Stimulated activated CD8-positive, alpha-beta memory T cell treated with anti-CD3 and anti-CD28 coated beads, Interleukin-7, amount 100 ng/mL, for 1 hour (primary cell): ENCODE results near the gene GPR162.

Experiments
- DNase-seq, 2 donors: peaks; one replicate each; pipeline ENCODE4 v3.0.0-alpha.2; 2020; ENCODE audit warnings: low read depth in 2 of 2

Gene GPR162

GRCh38 chr12:6823182-6824084 is 1.8 kb downstream of the GPR162 start:
- DNase-seq: no peak

GRCh38 chr12:6824085-6824775 is 2.6 kb downstream of the GPR162 start:
- no peak for DNase-seq

GRCh38 chr12:6824901-6825381 is 3.3 kb downstream of the GPR162 start:
- DNase-seq: no peak

- DNase-seq: peak; percentile 50 to 68
Measured at GRCh38 chr12:6825398-6826124, 3.9 kb downstream of the GPR162 start.

GRCh38 chr12:6826125-6826733 is 4.6 kb downstream of the GPR162 start:
- no peak for DNase-seq

- no peak for DNase-seq
Measured at GRCh38 chr12:6826734-6827436, 5.3 kb downstream of the GPR162 start.

GRCh38 chr12:6827437-6827911 is 5.9 kb downstream of the GPR162 start:
- DNase-seq: no peak

GRCh38 chr12:6827982-6828780 is 6.6 kb downstream of the GPR162 start, which contains the start of gene P3H3:
P3H3 (plus strand) TSS chr12:6828407; CDS start chr12:6828441, 34 bp downstream.
- DNase-seq: no peak

GRCh38 chr12:6828781-6829535 is 7.3 kb downstream of the GPR162 start:
- no peak for DNase-seq

- no peak for DNase-seq
Measured at GRCh38 chr12:6829536-6830220, 8.1 kb downstream of the GPR162 start.

- DNase-seq: no peak
Measured at GRCh38 chr12:6830286-6830890, 8.8 kb downstream of the GPR162 start.

GRCh38 chr12:6830999-6831398 is 9.4 kb downstream of the GPR162 start:
- DNase-seq: no peak

- DNase-seq: no peak
Measured at GRCh38 chr12:6831450-6831995, 9.9 kb downstream of the GPR162 start.

GRCh38 chr12:6832125-6832524 is 10.5 kb downstream of the GPR162 start:
- DNase-seq: no peak

- DNase-seq: no peak
Measured at GRCh38 chr12:6833189-6833890, 11.7 kb downstream of the GPR162 start.

GRCh38 chr12:6834254-6834653 is 12.6 kb downstream of the GPR162 start:
- no peak for DNase-seq

GRCh38 chr12:6834873-6835272 is 13.3 kb downstream of the GPR162 start:
- no peak for DNase-seq
